Chondrocyte (in vitro differentiated cells): ENCODE data around the gene B9D2. TPM values are rescaled to one million over a fixed set of nuclear protein-coding genes. Genes with fewer than 3 reads are reported as not detected.

Experiments used
- DNase-seq: peaks from one replicate; pipeline ENCODE4 v3.0.0; 2021; ENCODE audit warnings: mixed read lengths, low spot score
- H3K27ac Mint-ChIP-seq: one replicate; pipeline ENCODE4 v1.8.0; 2021; ENCODE audit warnings: mild to moderate bottlenecking, moderate library complexity, mixed read lengths; ENCODE audit not compliant: unreplicated experiment
- H3K27me3 Mint-ChIP-seq: 2 replicates; pipeline ENCODE4 v1.8.0; 2021; ENCODE audit warnings: low read depth, mixed read lengths
- H3K36me3 Mint-ChIP-seq: 2 replicates; pipeline ENCODE4 v1.8.0; 2021; ENCODE audit warnings: low read depth, mixed read lengths
- H3K4me1 Mint-ChIP-seq: 2 replicates; pipeline ENCODE4 v1.8.0; 2021; ENCODE audit warnings: low read depth, mild to moderate bottlenecking, mixed read lengths
- H3K4me3 Mint-ChIP-seq: one replicate; pipeline ENCODE4 v1.8.0; 2021; ENCODE audit warnings: mild to moderate bottlenecking, moderate library complexity, mixed read lengths; ENCODE audit not compliant: unreplicated experiment
- H3K9me3 Mint-ChIP-seq: 2 replicates; pipeline ENCODE4 v1.8.0; 2021; ENCODE audit warnings: low read depth, mixed read lengths
- total RNA-seq: library from RNA; stranded (reverse); gene quantifications from 3 replicates; pipeline ENCODE4 v1.2.1, GENCODE V29; 2021
- TF ChIP-seq, protein P1 (sequence below): fragments of 200-600 bp; sonication (generic); IDR thresholded peaks from 2 replicates; pipeline ENCODE4 v1.5.0; 2021; ENCODE audit warnings: antibody characterized with exemption, mild to moderate bottlenecking, moderate library complexity

The B9D2 gene
- total RNA-seq, 1 donor from 2014 or later, result 2.0 TPM

DNA sequence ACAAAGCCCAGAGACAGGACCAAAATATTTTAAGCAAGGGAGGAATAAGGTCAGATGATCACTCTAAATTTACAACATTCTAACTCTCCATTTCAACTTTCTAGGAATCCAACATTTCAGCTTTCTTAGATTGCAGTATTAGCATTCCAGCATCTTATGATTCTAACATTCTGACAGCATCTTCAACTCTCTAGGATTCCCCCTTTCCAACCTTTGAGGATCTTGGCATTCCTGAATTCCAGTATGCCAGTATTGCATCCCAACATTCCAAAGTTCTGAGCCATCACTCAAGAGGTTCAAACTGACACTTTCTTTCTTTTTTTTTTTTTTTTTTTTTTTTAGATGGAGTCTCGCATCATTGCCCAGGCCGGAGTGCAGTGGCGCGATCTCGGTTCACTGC, 24.0 kb downstream of the B9D2 start:
- H3K36me3 Mint-ChIP-seq, result peaks cover 32% of the 10 kb centered on the region
- DNase-seq, result no peak
- peaks cover 4% of the 10 kb centered on the region for H3K4me1 Mint-ChIP-seq
- TF ChIP-seq, protein P1, sequence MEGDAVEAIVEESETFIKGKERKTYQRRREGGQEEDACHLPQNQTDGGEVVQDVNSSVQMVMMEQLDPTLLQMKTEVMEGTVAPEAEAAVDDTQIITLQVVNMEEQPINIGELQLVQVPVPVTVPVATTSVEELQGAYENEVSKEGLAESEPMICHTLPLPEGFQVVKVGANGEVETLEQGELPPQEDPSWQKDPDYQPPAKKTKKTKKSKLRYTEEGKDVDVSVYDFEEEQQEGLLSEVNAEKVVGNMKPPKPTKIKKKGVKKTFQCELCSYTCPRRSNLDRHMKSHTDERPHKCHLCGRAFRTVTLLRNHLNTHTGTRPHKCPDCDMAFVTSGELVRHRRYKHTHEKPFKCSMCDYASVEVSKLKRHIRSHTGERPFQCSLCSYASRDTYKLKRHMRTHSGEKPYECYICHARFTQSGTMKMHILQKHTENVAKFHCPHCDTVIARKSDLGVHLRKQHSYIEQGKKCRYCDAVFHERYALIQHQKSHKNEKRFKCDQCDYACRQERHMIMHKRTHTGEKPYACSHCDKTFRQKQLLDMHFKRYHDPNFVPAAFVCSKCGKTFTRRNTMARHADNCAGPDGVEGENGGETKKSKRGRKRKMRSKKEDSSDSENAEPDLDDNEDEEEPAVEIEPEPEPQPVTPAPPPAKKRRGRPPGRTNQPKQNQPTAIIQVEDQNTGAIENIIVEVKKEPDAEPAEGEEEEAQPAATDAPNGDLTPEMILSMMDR, result no peak
- H3K4me3 Mint-ChIP-seq, result no peak overlapping the region
- no peaks in the 10 kb centered on the region for H3K9me3 Mint-ChIP-seq
- no peaks in the 10 kb centered on the region for H3K27me3 Mint-ChIP-seq
- H3K27ac Mint-ChIP-seq, result no peak overlapping the region

DNA sequence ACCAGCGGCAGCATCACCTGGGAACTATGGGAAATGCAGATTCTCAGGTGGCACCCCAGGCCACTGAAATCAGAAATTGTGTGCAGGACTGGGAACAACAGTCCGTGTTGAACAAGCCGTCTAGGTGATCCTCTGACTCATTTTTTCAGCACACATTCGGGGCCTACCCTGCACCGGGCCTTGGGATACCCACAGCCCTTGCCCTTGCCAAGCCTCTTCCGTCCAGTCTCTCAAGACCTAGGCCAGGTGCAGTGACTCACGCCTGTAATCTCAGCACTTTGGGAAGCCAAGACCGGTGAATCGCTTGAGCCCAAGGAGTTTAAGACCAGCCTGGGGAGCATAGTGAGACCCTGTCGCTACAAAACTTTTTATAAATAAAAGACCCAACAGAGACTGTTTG, 28.5 kb downstream of the B9D2 start:
- no peak for DNase-seq
- H3K4me3 Mint-ChIP-seq, result no peak overlapping the region
- TF ChIP-seq, protein P1, result no peak
- no peaks in the 10 kb centered on the region for H3K27me3 Mint-ChIP-seq
- H3K4me1 Mint-ChIP-seq, result peaks cover 10% of the 10 kb centered on the region
- peaks cover 32% of the 10 kb centered on the region for H3K36me3 Mint-ChIP-seq
- no peaks in the 10 kb centered on the region for H3K9me3 Mint-ChIP-seq
- no peak overlapping the region for H3K27ac Mint-ChIP-seq

DNA sequence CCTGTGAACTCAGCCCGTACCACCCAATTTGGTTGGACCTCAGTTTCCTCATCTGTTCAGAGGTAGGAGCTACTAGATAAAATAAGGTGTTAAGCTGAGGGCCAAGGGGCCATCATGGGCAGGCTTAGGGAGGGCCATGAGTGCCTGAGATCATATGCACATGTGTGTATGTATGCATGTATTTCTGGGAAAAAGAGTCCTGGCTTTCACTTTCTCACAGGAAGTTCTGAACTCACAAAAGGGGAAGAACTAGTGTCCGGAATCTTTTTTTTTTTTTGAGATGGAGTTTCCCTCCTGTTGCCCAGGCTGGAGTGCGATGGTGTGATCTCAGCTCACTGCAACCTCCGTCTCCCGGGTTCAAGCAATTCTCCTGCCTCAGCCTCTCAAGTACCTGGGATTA, 29.2 kb downstream of the B9D2 start:
- H3K27ac Mint-ChIP-seq, result peak overlapping the region; percentile 45
- H3K27me3 Mint-ChIP-seq, result no peaks in the 10 kb centered on the region
- no peak overlapping the region for H3K4me3 Mint-ChIP-seq
- H3K36me3 Mint-ChIP-seq, result peaks cover 31% of the 10 kb centered on the region
- no peak for DNase-seq
- TF ChIP-seq, protein P1, result no peak
- peaks cover 9% of the 10 kb centered on the region for H3K4me1 Mint-ChIP-seq
- no peaks in the 10 kb centered on the region for H3K9me3 Mint-ChIP-seq

DNA sequence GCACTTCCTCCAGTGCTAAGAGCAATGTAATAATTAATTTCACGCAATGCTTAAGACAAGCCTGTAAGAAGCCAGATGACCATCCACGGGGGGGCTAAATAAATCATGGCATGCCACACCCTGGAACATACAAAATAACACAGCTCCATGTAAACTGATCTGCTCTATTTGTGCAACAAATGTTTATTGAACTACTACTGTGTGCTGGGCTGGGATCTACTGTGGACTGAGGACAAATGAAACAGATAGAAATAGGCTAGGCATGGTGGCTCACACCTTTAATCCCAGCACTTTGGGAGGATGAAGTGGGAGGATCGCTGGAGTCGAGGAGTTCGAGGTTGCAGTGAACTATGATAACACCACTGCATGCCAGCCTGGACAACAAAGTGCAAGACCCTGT, 31.5 kb downstream of the B9D2 start:
- Mint-ChIP-seq H3K4me1 (peaks cover 23% of the 10 kb centered on the region), H3K9me3 (no peaks in the 10 kb centered on the region), H3K27ac (no peak overlapping the region), H3K4me3 (no peak overlapping the region), H3K27me3 (no peaks in the 10 kb centered on the region), H3K36me3 (peaks cover 34% of the 10 kb centered on the region)
- TF ChIP-seq, protein P1, result no peak
- DNase-seq, result no peak

DNA sequence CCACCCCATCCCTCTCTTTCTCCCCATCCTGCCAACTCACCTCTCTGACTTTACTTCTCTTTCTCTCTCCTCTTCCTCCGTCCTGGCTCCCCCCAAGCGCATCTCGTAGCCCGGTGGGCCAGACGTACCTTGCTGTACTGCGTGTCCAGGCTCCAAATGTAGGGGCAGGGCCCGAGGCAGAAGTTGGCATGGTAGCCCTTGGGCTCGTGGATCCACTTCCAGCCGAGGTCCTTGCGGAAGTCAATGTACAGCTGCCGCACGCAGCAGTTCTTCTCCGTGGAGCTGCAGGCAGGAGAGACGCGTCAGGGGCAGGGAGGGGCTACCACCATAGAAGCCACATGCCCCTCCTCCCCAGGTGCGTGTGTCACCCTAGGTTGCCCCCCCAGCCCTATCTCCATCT, 31.9 kb downstream of the B9D2 start:
- Mint-ChIP-seq H3K27me3 (no peaks in the 10 kb centered on the region), H3K4me3 (no peak overlapping the region), H3K9me3 (no peaks in the 10 kb centered on the region), H3K27ac (no peak overlapping the region), H3K36me3 (peaks cover 33% of the 10 kb centered on the region), H3K4me1 (peaks cover 26% of the 10 kb centered on the region)
- DNase-seq, result no peak
- TF ChIP-seq, protein P1, result no peak
